HG03108 (cell line): Measurements from ENCODE around the gene NEO1.

Source experiments
- ATAC-seq: cut with Tn5 transposase; IDR thresholded peaks from one replicate; pipeline ENCODE4 v1.9.1; 2021; ENCODE audit warnings: moderate library complexity; ENCODE audit not compliant: unreplicated experiment

Gene NEO1

DNA sequence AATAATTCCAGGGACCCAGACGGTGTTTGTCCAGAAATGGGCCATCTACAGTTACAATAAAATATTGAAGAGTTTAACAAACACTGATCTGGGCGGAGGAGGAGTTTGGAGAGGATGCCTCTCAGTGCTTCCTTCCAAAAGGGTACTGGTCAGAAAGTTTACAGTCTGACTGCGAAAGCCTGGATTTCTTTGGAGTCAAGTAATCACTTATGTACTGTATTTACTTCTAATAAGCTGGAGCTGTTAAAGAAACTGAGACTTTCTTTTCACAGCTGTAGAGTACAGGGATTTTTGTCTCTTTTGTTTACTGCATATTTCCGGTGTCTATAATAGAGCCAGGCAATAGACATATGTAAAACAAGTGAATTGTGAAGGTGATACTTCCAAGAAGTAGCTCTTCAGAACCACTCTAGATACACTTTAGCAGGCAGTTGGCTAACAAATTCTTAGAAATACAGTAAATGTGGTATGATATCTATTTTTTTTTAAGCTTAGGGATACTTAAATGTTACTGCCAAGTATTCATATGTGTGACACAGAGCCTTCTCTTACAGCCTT lies 22.1 kb upstream of the NEO1 start:
- ATAC-seq, result no peak

DNA sequence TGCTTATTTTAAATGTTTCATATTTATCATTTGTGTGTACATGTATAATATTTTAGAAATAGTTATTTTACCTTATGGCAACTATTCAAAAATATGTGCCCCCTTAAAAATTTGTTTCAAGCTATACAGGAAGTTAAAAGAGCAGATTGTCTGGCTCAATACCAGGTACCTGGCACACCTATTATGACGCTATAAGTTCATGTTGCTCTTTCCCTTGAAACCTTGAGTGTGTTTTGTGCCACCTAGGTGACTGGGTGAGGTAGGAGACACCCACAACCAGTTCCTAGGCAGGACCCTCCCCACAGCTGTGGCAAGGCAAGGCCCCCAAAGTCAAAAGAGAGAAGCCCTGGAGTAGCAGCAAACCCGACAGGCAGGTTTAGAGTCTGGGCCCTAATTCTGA lies 20.6 kb upstream of the NEO1 start:
- no peak for ATAC-seq

DNA sequence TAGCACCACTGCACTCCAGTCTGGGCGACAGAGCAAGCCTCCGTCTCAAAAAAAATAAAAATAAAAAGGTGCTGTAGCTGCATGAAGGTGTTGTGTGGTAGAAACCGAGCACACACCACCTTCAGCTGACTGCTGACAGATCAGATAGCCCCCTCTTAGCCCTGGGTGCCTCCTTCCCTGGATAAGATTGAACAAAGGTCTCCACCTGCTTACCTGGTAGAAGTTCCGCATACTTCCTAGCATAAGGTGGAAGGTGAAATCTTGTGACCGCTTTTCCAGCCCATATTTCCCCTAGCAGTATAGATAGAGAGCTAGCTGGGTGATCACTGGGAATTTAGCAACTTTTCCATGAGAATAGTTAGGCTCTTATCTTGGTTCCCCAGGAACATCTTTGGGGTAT lies 18.7 kb upstream of the NEO1 start:
- no peak for ATAC-seq

DNA sequence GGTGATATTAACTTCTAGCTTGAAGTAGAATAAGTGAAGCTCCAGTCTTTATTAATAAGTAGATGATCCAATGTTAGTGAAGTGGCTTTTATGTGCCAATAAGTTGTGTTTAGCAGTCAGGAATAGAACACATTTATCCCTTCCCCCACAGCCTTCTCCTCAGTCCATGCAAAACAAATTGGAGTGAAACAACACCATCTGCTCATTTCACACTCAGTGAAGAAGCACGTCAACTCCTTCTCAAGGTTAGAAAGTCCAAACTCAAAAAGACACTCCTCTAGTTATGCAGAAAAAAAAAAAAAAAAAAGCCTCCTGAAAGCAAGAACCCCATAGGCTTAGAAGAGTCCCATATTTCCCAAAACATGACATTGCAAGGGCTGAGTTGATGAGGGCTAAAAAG lies 18.0 kb upstream of the NEO1 start:
- no peak for ATAC-seq

- ATAC-seq, result no peak
Observed at GRCh38 chr15:73035221-73035620, 17.0 kb upstream of the NEO1 start.

DNA sequence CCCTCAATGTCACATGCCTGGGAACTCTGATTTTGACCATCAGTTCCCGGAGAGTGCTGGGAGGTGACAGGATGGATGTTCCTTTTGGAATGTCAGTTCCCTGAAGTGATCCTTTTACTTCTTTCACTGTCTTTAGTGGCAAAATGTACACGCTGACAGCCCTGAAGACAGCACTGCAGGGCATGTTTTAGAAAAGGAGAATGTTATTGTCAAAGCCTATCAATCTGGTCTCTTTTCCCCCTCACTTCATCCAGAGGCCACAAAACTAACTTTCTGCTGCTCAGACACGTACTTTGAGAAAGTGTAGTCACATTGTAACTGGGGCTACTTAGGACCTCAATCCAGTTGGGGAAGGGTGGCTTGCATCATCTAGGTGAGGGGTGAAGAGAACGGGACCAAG lies 14.0 kb upstream of the NEO1 start:
- ATAC-seq, result no peak

GRCh38 chr15:73046073-73046472 lies 6.2 kb upstream of the NEO1 start:
- ATAC-seq, result no peak

- no peak for ATAC-seq
Observed at GRCh38 chr15:73047882-73048281, 4.4 kb upstream of the NEO1 start.

DNA sequence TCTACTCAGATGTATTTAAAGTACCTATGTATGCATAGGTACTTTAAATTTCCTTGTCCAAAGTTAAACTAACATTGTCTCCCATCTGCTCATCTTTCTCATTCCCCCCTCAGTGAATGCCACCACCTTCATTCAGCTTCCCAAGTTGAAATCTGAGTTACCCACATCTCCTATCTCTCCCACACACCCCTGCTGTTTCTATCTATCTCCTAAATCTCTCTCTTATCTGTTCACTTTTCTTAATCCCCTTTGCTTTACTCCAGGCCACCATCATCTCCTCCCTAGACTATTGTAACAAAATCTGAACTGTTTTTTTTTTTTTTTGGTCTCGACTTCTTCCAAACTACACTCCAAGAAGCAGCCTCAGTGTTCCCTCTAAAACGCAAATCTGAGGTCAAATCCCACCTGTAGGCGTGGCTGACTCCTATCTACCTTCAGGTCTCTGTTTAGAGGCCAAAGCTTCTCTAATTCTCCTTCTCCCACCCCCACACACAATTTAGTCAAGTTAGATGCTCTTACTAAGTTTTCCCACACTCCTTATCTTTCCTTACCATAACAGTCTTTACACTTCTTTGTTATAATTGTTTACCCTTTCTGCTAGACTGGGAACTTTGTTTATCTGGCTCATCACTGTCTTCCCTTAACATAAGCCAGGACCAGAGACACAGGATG lies 3.5 kb upstream of the NEO1 start:
- ATAC-seq, result no peak

- no peak for ATAC-seq
Observed at GRCh38 chr15:73049564-73050215, 2.6 kb upstream of the NEO1 start.

- no peak for ATAC-seq
Observed at GRCh38 chr15:73050561-73051295, 1.5 kb upstream of the NEO1 start.

- no peak for ATAC-seq
Observed at GRCh38 chr15:73051391-73051806, 864 bp upstream of the NEO1 start.

DNA sequence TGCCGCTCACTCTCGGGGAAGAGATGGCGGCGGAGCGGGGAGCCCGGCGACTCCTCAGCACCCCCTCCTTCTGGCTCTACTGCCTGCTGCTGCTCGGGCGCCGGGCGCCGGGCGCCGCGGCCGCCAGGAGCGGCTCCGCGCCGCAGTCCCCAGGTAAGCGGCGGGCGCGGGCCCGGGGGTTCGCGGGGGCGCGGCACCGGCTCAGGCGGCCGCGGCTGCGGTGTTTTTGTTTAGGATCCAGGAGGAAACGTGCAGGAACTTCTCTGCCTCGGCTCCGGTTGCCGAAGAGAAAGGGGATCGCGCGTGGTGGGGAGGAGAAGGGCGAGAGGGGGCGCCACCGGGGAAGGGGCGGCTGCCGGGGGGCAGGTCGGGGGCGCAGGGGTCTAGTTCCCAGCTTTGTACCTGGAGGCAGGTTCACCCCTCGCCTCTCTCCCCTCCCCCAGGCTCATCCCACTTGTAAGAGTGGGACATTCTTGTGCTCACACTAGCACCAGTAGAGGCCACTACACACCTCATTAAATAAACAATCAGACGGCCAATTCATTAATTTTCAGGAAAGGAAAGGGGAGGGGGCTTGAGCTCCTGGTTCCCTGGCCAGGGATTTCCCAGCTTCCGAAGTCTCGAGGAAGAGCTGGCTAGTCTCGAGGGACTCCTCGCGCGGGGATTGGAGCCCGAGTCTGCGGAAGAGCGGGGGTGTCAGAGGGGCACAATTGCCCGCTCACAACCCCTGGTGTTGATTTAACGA lies 562 bp downstream of the NEO1 start:
- peak; percentile 19 for ATAC-seq

DNA sequence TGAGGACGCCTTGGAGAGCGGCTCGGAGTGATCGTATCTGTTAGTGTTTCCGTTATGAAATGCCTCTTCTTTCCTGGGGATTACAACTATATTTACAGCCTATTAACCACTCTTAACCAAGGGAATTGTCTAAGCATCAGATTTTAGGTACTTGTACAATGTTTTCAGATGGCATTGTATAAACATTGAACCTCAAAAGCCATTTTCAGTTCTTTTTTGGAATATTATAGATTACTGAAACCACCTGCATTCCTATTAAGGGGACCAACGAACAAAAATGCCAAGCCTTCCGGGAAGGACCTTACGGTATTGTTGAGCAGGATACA lies 1.1 kb downstream of the NEO1 start:
- no peak for ATAC-seq

- no peak for ATAC-seq
Observed at GRCh38 chr15:73054417-73054953, 2.2 kb downstream of the NEO1 start.

DNA sequence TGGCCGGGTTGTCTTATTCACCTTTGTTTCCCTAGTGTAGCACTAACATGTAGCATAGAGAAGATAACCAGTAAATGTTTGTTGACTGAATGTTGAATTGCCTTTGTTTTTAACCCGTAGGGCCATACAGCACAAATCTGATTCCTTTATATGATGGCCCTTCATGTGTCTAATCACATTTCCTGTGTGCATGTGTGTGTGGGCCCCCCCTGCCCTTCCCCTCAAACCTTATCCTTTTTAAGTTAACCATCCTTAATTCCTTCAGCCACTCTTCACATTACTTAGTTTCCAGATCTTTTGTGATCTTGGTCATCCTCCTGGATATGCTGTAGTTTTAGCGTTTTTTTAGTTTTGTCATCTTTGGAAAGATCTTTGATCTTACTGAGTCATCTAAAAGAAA lies 4.2 kb downstream of the NEO1 start:
- no peak for ATAC-seq

DNA sequence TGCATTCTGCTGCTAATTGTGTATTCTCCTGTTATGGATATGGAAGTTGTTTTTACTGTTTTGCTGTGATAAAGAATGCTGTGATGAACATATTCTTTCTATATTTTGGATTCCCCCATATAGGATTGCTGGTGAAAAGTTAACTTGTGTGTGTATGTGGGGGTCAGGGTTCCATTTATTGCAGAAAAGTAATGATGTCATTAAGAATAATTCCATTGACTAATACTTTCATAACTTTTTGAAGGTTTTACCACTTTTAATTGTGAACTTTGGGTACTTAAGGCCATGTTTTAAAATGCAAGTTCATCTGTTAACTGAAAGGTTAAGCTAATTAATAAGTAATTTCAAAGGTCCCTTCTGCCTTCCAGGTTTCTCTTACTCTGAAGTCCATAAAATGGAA lies 6.2 kb downstream of the NEO1 start:
- no peak for ATAC-seq

DNA sequence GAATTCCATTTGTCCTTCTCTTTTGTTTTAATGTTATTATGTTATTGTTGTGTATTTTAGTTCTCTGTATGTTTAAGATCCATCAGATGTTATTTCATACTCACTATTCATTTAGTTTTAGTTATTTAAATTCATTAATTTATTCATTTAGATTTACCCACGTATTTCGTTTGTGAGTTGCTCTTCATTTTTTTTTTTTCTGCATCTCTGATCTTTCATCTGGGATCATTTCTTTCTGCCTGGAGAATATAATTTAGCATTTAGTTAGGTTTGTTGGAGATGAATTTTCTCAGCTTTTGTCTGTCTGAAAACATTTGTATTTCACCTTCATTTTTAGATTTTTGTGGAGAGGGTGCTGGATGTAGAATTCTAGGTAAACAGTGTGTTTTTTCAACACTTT lies 12.9 kb downstream of the NEO1 start:
- ATAC-seq, result no peak

- ATAC-seq, result no peak
Observed at GRCh38 chr15:73069109-73069508, 16.8 kb downstream of the NEO1 start.

GRCh38 chr15:73072894-73073293 lies 20.6 kb downstream of the NEO1 start:
- no peak for ATAC-seq

DNA sequence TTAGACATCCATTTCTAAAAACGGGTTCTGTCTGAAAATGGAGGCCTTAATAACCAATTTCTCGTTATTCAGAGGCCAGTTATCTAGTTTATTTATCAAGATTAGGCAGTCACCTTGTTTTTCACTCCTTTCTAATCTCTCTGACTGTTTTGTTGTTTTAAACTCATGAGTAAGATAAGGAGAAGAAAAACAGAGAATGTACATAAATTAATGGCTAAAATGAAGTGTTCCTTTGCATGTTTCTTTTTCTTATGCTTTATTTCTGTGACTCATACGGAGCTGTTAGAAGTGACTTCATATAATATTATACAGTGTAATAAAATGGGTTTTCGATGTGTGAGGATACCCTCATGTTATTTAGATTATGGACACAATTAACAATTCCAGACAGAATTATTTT lies 22.0 kb downstream of the NEO1 start:
- ATAC-seq, result no peak
